Gastrocnemius medialis (tissue), 4 donors: ENCODE data around the gene CALHM2.

Source experiments
- POLR2A ChIP-seq, 2 donors: fragments of 450-650 bp; IDR thresholded peaks; one replicate each; pipeline ENCODE4 v1.6.1; 2017; ENCODE audit warnings: antibody characterized with exemption in 2 of 2, mild to moderate bottlenecking in 2 of 2, moderate library complexity in 2 of 2
- TF ChIP-seq, protein P1 (sequence below), 5 experiments: fragments of 450-650 bp in 3 of 5; fragments of 200-600 bp in 2 of 5; sonication (generic) in 2 of 5; IDR thresholded peaks in 4 of 5; conservative IDR thresholded peaks in 1 of 5; 1 replicate in 4 of 5; 2 replicates in 1 of 5; pipeline ENCODE4 v1.5.1; 2016 to 2019; ENCODE audit warnings: antibody characterized with exemption in 5 of 5, mild to moderate bottlenecking in 3 of 5, moderate library complexity in 3 of 5

DNA sequence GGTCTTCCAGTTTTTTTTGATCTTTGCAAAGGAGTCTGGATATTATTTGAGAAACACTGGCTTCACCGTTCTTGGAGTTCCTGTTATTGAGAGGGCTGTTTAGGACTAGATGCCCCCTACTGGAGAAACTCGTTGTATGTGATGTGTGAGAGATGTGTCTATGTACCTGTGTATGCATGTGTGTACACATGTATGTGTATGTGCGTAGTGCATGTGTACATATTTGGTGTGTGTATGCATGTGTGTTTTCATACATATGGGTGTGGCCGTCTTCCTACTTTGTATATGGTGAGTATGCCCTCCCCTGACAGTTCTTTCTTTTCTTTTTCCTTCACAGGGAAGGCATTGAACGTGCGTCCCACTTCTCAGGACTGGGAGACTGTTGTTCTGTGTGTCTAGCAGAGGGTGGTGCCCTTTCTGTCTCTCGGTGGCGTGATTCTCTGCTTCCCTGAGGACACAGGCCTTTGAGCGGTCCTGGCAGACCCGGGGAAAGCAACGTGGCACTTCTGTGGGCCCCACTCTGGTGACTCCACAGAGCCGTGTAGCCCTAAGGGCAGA, 29.9 kb upstream of the CALHM2 start:
- TF ChIP-seq, protein P1, sequence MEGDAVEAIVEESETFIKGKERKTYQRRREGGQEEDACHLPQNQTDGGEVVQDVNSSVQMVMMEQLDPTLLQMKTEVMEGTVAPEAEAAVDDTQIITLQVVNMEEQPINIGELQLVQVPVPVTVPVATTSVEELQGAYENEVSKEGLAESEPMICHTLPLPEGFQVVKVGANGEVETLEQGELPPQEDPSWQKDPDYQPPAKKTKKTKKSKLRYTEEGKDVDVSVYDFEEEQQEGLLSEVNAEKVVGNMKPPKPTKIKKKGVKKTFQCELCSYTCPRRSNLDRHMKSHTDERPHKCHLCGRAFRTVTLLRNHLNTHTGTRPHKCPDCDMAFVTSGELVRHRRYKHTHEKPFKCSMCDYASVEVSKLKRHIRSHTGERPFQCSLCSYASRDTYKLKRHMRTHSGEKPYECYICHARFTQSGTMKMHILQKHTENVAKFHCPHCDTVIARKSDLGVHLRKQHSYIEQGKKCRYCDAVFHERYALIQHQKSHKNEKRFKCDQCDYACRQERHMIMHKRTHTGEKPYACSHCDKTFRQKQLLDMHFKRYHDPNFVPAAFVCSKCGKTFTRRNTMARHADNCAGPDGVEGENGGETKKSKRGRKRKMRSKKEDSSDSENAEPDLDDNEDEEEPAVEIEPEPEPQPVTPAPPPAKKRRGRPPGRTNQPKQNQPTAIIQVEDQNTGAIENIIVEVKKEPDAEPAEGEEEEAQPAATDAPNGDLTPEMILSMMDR (IDR thresholded peaks at IDR 0.05 in 4 of 5, conservative IDR thresholded peaks at IDR 0.05 in 1 of 5): peak; percentile 22 to 57 (median 45)
- no peak for TF ChIP-seq POLR2A (IDR thresholded peaks at IDR 0.05)
